ENCODE data around the gene CCDC171. TPM values are rescaled to one million over a fixed set of nuclear protein-coding genes. Genes with fewer than 3 reads are reported as not detected.

The CCDC171 gene
- total RNA-seq, 1 donor from 2014 or later = 61.4 TPM

- peak; percentile 3 for DNase-seq (ENCODE audit: low spot score)
Measured at GRCh38 chr9:15999422-16000339, 446.8 kb downstream of the CCDC171 start.

GRCh38 chr9:16000811-16001210 is 448.0 kb downstream of the CCDC171 start:
- DNase-seq (ENCODE audit: low spot score) = no peak

DNA sequence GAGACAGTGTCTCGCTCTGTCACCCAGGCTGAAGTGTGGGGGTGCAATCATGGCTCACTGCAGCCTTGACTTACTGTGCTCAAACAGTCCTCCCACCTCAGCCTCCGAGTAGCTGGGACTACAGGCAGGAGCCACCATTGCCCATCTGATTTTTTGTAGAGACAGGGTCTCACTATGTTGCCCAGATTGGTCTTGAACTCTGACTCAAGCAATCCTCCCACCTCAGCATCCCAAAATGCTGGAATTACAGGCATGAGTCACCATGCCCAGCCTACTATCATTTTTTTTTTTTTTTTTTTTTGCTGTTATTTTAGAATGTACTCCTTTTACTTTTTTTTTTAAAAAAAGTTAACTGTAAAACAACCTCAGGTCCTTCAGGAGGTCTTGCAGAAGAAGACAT is 449.0 kb downstream of the CCDC171 start:
- DNase-seq (ENCODE audit: low spot score) = no peak

DNA sequence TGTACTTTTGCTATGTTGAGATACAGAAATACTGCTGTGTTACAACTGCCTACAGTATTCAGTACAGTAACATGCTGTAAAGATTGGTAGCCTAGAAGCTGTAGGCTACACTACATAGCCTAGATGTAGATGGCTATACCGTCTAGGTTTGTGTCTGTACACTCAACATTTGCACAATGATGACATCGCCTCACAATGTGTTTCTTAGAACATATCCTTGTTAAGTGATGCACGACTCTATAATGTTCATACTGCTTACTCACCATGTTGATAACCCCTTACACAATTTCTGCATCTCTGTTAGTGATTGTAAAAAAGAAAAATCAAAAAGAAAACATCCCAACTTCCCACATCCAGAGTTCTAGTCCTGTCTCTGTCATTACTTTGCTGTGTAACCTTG is 450.0 kb downstream of the CCDC171 start:
- DNase-seq (ENCODE audit: low spot score) = no peak

DNA sequence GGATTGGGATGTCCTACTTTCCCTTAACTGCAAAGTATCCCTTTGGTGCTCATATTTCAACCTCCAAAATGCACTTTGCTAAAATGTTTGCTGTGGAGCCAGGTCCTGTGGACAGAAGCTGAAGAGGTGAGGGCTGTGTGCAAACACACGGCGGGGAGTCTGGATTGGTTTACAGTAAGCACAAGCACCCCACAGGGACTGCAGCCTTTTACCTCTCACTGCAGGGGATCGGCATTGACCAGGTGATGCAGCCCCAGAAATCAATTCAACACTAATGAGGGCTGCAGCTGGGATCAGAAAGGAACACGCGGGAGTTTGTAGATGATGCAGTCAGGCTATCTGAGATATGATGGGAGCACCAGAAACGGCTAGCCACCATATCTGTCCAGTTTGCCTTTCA is 450.9 kb downstream of the CCDC171 start:
- no peak for DNase-seq (ENCODE audit: low spot score)

DNA sequence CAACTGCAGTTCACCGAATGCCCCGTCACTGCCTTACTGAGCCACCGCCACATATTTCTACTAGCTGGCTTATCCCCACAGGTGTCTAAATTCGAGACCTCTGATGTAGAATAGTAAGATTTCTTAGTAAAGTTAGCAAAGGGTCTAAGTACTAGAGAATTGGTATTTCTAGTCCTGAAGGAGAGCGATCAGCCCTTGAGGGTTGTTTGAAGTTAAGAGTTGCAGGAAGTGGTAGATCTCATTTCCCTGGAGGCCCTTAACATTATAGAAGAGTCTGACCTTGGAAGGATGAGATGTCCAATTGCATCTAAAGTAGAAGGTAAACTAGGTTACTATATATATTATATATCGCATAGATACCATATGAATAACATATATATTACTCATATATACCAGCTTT is 451.8 kb downstream of the CCDC171 start:
- DNase-seq (ENCODE audit: low spot score) = no peak

DNA sequence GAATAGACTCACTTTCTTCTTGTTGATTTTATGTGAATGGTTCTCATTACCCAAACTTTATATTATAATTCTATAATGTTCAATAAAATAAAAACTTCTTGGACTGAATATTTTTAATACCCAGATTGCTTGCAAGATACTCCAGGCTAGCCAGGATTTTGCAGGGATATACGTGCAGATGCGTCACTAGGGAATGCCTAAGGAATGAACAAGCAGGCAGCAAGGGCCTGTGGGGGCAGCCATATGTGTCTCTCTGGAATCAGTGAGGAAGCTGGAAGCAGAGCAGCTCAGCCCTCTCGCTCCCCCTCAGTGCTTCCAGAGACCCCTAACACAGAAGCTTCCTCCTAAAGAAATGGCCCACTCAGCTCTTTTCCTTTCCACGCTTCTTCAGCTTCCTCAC is 457.4 kb downstream of the CCDC171 start:
- DNase-seq (ENCODE audit: low spot score) = peak; percentile 17

GRCh38 chr9:16012621-16013020 is 459.8 kb downstream of the CCDC171 start:
- no peak for DNase-seq (ENCODE audit: low spot score)

DNA sequence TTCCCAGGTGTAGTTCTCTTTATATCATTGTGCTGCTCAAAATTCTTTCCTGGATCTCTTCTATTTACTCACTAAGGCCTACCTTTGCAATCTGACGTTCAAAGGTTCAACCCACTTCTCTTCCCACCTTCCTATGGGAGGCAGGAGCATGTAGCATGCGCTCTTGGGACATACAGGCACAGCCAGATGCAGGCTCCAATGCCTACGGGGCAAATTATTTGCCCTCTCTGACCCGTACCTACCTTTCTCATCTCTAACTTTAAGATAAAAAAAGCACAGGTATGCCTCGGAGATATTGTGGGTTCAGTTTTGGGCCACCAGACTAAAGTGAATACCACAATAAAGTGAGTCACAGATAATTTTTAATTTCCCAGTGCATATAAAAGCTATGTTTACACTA is 460.5 kb downstream of the CCDC171 start:
- no peak for DNase-seq (ENCODE audit: low spot score)

- DNase-seq (ENCODE audit: low spot score) = no peak
Measured at GRCh38 chr9:16013826-16014225, 461.0 kb downstream of the CCDC171 start.

- DNase-seq (ENCODE audit: low spot score) = no peak
Measured at GRCh38 chr9:16022228-16022627, 469.4 kb downstream of the CCDC171 start.

DNA sequence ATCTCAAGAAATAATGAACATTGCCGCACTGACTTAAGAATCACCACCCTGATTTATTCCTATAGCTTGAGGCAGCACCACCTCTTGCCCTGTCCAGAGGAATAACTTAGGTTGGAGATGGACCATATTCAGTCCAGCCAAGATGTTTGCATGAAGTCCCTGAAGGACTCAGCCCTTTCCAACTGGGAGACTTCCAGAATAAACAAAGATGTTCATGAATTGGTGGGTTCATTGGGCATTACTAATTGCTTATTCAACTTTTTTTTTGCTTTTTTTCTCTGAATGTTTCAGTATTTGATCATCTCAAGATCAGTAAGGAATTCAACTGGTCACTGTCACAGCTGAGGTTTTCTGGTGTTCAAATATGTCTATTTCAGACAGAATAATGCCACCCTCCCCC is 470.6 kb downstream of the CCDC171 start:
- DNase-seq (ENCODE audit: low spot score) = no peak

Other genes starting within 250 kb of the CCDC171 start
- 11.8 TPM for gene TTC39B, start 245.8 kb upstream of the CCDC171 start, total RNA-seq (ENCODE audit: insufficient read depth, low replicate concordance)
- 43.8 TPM for gene SNAPC3, start 130.2 kb upstream of the CCDC171 start, total RNA-seq (ENCODE audit: insufficient read depth, low replicate concordance)
- gene PSIP1, start 42.1 kb upstream of the CCDC171 start, total RNA-seq (ENCODE audit: insufficient read depth, low replicate concordance) = 30.1 TPM

All from umbilical cord (tissue), 2 donors.